Body of pancreas (tissue), 4 donors: ENCODE measurements around the gene ACYP2.

Source experiments
- CTCF ChIP-seq, 7 experiments: fragments of 450-650 bp in 4 of 7; fragments of 200-600 bp in 3 of 7; sonication (generic) in 3 of 7; IDR thresholded peaks; one replicate each; pipeline ENCODE4 v1.5.1; 2016 to 2019; ENCODE audit warnings: antibody characterized with exemption in 7 of 7
- POLR2A ChIP-seq, 3 donors: fragments of 450-650 bp; IDR thresholded peaks; one replicate each; pipeline ENCODE4 v1.6.1; 2016; ENCODE audit warnings: antibody characterized with exemption in 3 of 3, mild to moderate bottlenecking in 2 of 3

GRCh38 chr2:54148391-54148790, 33.0 kb downstream of the ACYP2 start:
- TF ChIP-seq CTCF (IDR thresholded peaks at IDR 0.05) = no peak
- no peak for TF ChIP-seq POLR2A (IDR thresholded peaks at IDR 0.05)
